OCI-LY7 (cell line): ENCODE data around the gene ATP6V0E2. TPM values are rescaled to one million over a fixed set of nuclear protein-coding genes. Genes with fewer than 3 reads are reported as not detected.

ENCODE experiments used
- BruUV-seq: library from RNA; stranded (reverse); fragments of 400-500 nt; replicated peaks from 2 replicates; lab custom pipeline; 2021; lab: Mats Ljungman, UMichigan
- CTCF ChIA-PET: fragments of 300-600 bp; sonication (Branson Sonifier 250); formaldehyde crosslinking; loops from one replicate; lab custom pipeline; 2022; ENCODE audit warnings: antibody characterized with exemption; ENCODE audit not compliant: unreplicated experiment; lab: Charles Lee
- POLR2A ChIA-PET: fragments of 300-600 bp; sonication (Branson Sonifier 250); formaldehyde crosslinking; loops from one replicate; lab custom pipeline; 2022; ENCODE audit warnings: antibody characterized with exemption; lab: Charles Lee
- DNase-seq: peaks from one replicate; pipeline ENCODE4 v3.0.0-alpha.2; 2015; ENCODE audit warnings: low spot score
- H2AFZ ChIP-seq: fragments of 200-600 bp; sonication (generic), shearing (Covaris generic); 2 replicates; pipeline ENCODE4 v1.6.1; 2014; ENCODE audit warnings: mild to moderate bottlenecking, antibody characterized with exemption, low read length, moderate library complexity
- H3K27ac ChIP-seq: fragments of 200-600 bp; sonication (generic); 2 replicates; pipeline ENCODE4 v1.5.1; 2014; ENCODE audit warnings: mixed run types, low read depth, mild to moderate bottlenecking, moderate library complexity, low read length, inconsistent platforms; ENCODE audit not compliant: poor library complexity, severe bottlenecking
- H3K36me3 ChIP-seq: fragments of 200-600 bp; sonication (generic); 2 replicates; pipeline ENCODE4 v1.6.1; 2014; ENCODE audit warnings: mild to moderate bottlenecking, antibody characterized with exemption, low read length, moderate library complexity, mixed read lengths; ENCODE audit not compliant: insufficient read depth
- H3K4me1 ChIP-seq: fragments of 200-600 bp; sonication (generic); 2 replicates; pipeline ENCODE4 v1.5.1; 2014; ENCODE audit warnings: mild to moderate bottlenecking, low read length; ENCODE audit not compliant: insufficient read depth, poor library complexity, severe bottlenecking
- H3K4me2 ChIP-seq: fragments of 200-600 bp; sonication (generic); 2 replicates; pipeline ENCODE4 v1.6.1; 2014; ENCODE audit warnings: mild to moderate bottlenecking, low read length
- H3K4me3 ChIP-seq: fragments of 200-600 bp; sonication (generic); 2 replicates; pipeline ENCODE4 v1.5.1; 2014; ENCODE audit warnings: mild to moderate bottlenecking, low read depth, low read length; ENCODE audit not compliant: poor library complexity, severe bottlenecking
- H3K79me2 ChIP-seq: fragments of 200-600 bp; sonication (generic); 2 replicates; pipeline ENCODE4 v1.6.1; 2016; ENCODE audit warnings: low read depth, mild to moderate bottlenecking, low read length, moderate library complexity, mixed read lengths; ENCODE audit not compliant: insufficient read depth
- H3K9me2 ChIP-seq: fragments of 200-600 bp; sonication (generic); 2 replicates; pipeline ENCODE4 v1.6.1; 2016; ENCODE audit warnings: mild to moderate bottlenecking, low read length, mixed read lengths; ENCODE audit not compliant: insufficient read depth
- H3K9me3 ChIP-seq: fragments of 200-600 bp; sonication (generic); 2 replicates; pipeline ENCODE4 v1.6.1; 2014; ENCODE audit warnings: mild to moderate bottlenecking, mixed run types, low read length, mixed read lengths
- H4K20me1 ChIP-seq: fragments of 200-600 bp; sonication (generic); 2 replicates; pipeline ENCODE4 v1.6.1; 2014; ENCODE audit warnings: mild to moderate bottlenecking, antibody characterized with exemption, low read length, moderate library complexity, mixed read lengths; ENCODE audit not compliant: insufficient read depth
- CTCF ChIP-seq: fragments of 200-600 bp; sonication (generic); conservative IDR thresholded peaks from 2 replicates; pipeline ENCODE4 v1.5.1; 2014; ENCODE audit warnings: mild to moderate bottlenecking, antibody characterized with exemption, low read length, moderate library complexity, mixed read lengths
- EZH2phosphoT487 ChIP-seq: fragments of 200-600 bp; sonication (generic); IDR thresholded peaks from 2 replicates; pipeline ENCODE4 v1.6.1; 2018; ENCODE audit warnings: low read depth, borderline replicate concordance, mild to moderate bottlenecking, mixed run types, antibody characterized with exemption, low read length, moderate library complexity, mixed read lengths
- intact Hi-C: fragments of 100-400 bp; cut with micrococcal nuclease; formaldehyde crosslinking; loops from one replicate; pipeline ENCODE4 v1.10.0; 2022; ENCODE audit not compliant: unreplicated experiment
- total RNA-seq, 2 experiments: library from RNA; depleted of rRNA in 1 of 2; stranded (reverse); fragments of >200 nt in 1 of 2; shearing (Covaris generic) in 1 of 2; gene quantifications; 2 replicates each; pipeline ENCODE4 v1.2.3, GENCODE V29; 2014 to 2022

ATP6V0E2 gene
- total RNA-seq, 2 experiments from 2014 or later, result 38.6 to 48.1 TPM

- H3K27ac ChIP-seq, result no peak overlapping the region
- ChIA-PET CTCF (no interaction called here), POLR2A (no interaction called here)
- peaks cover 11% of the 10 kb centered on the region for H3K4me1 ChIP-seq
- H3K9me2 ChIP-seq, result no peaks in the 10 kb centered on the region
- H3K9me3 ChIP-seq, result no peaks in the 10 kb centered on the region
- H3K36me3 ChIP-seq, result no peaks in the 10 kb centered on the region
- H2AFZ ChIP-seq, result no peak overlapping the region
- intact Hi-C loops, result no loop called here
- H3K4me2 ChIP-seq, result no peak overlapping the region
- H3K79me2 ChIP-seq, result no peaks in the 10 kb centered on the region
- DNase-seq, result no peak
- BruUV-seq, result no TSS peak
- H3K4me3 ChIP-seq, result no peak overlapping the region
- TF ChIP-seq CTCF (no peak), EZH2phosphoT487 (no peak)
- H4K20me1 ChIP-seq, result no peaks in the 10 kb centered on the region
These were observed 4.8 kb downstream of the ATP6V0E2 start for GRCh38 chr7:149878523-149878921.

GRCh38 chr7:149879271-149879743 lies 5.5 kb downstream of the ATP6V0E2 start:
- H4K20me1 ChIP-seq, result no peaks in the 10 kb centered on the region
- intact Hi-C loops, result no loop called here
- no peak overlapping the region for H2AFZ ChIP-seq
- CTCF ChIA-PET, result no interaction called here
- H3K4me1 ChIP-seq, result peaks cover 10% of the 10 kb centered on the region
- DNase-seq, result no peak
- H3K4me3 ChIP-seq, result no peak overlapping the region
- H3K27ac ChIP-seq, result no peak overlapping the region
- no TSS peak for BruUV-seq
- H3K36me3 ChIP-seq, result no peaks in the 10 kb centered on the region
- H3K4me2 ChIP-seq, result no peak overlapping the region
- H3K79me2 ChIP-seq, result no peaks in the 10 kb centered on the region
- H3K9me3 ChIP-seq, result no peaks in the 10 kb centered on the region
- no peaks in the 10 kb centered on the region for H3K9me2 ChIP-seq
- TF ChIP-seq EZH2phosphoT487 (no peak), CTCF (no peak)
- POLR2A ChIA-PET, result no interaction called here

GRCh38 chr7:149879766-149880637 lies 6.2 kb downstream of the ATP6V0E2 start:
- Histone ChIP-seq H3K27ac (no peak overlapping the region), H3K79me2 (no peaks in the 10 kb centered on the region), H2AFZ (no peak overlapping the region), H4K20me1 (no peaks in the 10 kb centered on the region), H3K9me3 (no peaks in the 10 kb centered on the region), H3K36me3 (no peaks in the 10 kb centered on the region), H3K4me3 (no peak overlapping the region), H3K9me2 (no peaks in the 10 kb centered on the region), H3K4me1 (peaks cover 3% of the 10 kb centered on the region), H3K4me2 (no peak overlapping the region)
- BruUV-seq, result TSS peak; percentile 71
- CTCF ChIA-PET, result no interaction called here
- no peak for DNase-seq
- TF ChIP-seq CTCF (no peak), EZH2phosphoT487 (no peak)
- POLR2A ChIA-PET, result no interaction called here
- intact Hi-C loops, result no loop called here
